Activated T-cell treated with anti-CD3 and anti-CD28 coated beads, Interleukin-2, amount 50 U/mL, for 24 hours (primary cell): ENCODE results near the gene ABCB10.
A peak's percentile ranks its signal among the peaks of the same experiment; 100 is the strongest.
"Not testable (repeated sequence)": the region's sequence is repeated elsewhere in the genome, so short reads cannot be mapped to it uniquely, and the experiment has no call there.

Experiments
- DNase-seq: peaks from one replicate; pipeline ENCODE4 v3.0.0-alpha.2; 2020
- H3K27ac Mint-ChIP-seq: 2 replicates; pipeline ENCODE4 v1.8.0; 2020; ENCODE audit warnings: mild to moderate bottlenecking, mixed read lengths
- H3K27me3 Mint-ChIP-seq: 2 replicates; pipeline ENCODE4 v1.8.0; 2020; ENCODE audit warnings: mixed read lengths
- H3K36me3 Mint-ChIP-seq: 2 replicates; pipeline ENCODE4 v1.8.0; 2020; ENCODE audit warnings: low read depth, mixed read lengths
- H3K4me1 Mint-ChIP-seq: 2 replicates; pipeline ENCODE4 v1.8.0; 2020; ENCODE audit warnings: low read depth, mixed read lengths
- H3K4me3 Mint-ChIP-seq: 2 replicates; pipeline ENCODE4 v1.8.0; 2020; ENCODE audit warnings: mild to moderate bottlenecking, moderate library complexity, mixed read lengths
- H3K9me3 Mint-ChIP-seq: 2 replicates; pipeline ENCODE4 v1.8.0; 2020; ENCODE audit warnings: mixed read lengths

Gene ABCB10

DNA sequence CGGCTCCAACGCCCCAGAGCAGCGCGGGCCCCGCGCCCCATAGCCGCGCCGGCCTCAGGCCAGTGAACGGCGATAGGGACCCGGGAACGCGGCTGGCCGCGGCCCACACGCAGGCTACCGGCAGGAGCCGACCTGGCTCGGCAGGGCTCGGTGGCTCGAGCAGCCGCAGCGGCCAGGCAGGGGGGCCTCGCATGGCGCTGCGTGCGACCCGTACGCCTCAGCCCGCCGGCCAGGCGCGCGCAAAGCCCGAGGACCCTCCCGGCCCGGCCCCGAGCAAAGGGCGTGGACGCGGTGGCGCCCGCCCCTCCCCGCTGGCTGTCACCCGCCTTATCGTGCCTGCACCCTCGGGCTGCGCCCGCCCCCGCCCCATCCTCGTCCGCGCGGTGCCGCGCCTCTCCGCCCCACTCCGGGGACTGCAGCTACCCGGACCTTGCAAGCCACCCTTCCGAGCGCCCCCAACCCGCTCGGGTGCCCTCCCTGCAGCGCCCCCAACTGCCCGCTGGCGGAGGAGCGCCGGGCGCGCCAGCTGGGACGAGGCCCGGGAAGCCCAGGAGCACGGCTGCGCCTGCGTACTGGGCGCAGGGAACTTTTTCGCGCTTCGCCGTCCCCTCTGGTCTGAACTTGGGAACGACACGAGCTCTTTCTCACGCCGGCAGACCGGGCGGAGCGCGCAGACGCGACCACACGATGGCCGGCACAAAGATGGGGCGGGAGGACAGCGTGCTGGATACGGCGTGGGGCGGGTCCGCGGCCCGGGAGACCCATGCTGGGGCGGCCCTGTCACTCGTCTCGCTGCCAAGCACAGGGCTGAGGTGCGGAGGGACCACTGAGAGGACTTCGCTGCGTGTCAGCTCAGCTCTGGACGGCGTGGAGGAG lies at the start of gene ABCB10:
TSS of gene ABCB10 (minus strand) at position 248 of the 876 bp plus-strand sequence. CDS start at position 193, 55 bp downstream.
- H3K27ac Mint-ChIP-seq: peak within 1 kb of the TSS; percentile 93
- H3K9me3 Mint-ChIP-seq: no peaks in the 10 kb centered on the region
- H3K36me3 Mint-ChIP-seq: peaks cover 28% of the 10 kb centered on the region
- DNase-seq: peak; percentile 96
- H3K27me3 Mint-ChIP-seq: no peaks in the 10 kb centered on the region
- H3K4me3 Mint-ChIP-seq: peak within 1 kb of the TSS; percentile 90
- H3K4me1 Mint-ChIP-seq: peaks cover 41% of the 10 kb centered on the region

GRCh38 chr1:229607370-229607769 lies 48.9 kb upstream of the ABCB10 start:
- peak overlapping the region; percentile 2 for H3K27ac Mint-ChIP-seq

GRCh38 chr1:229603371-229604005 lies 45.0 kb upstream of the ABCB10 start:
- Mint-ChIP-seq H3K4me3 (no peak overlapping the region), H3K4me1 (peaks cover 24% of the 10 kb centered on the region), H3K27me3 (no peaks in the 10 kb centered on the region), H3K36me3 (peaks cover 91% of the 10 kb centered on the region), H3K27ac (no peak overlapping the region), H3K9me3 (no peaks in the 10 kb centered on the region)
- DNase-seq: no peak

More at GRCh38 chr1:229607370-229607769, 48.9 kb upstream of the ABCB10 start:
- no peaks in the 10 kb centered on the region for H3K27me3 Mint-ChIP-seq
- peaks cover 11% of the 10 kb centered on the region for H3K4me1 Mint-ChIP-seq
- no peak overlapping the region for H3K4me3 Mint-ChIP-seq
- peaks cover 96% of the 10 kb centered on the region for H3K36me3 Mint-ChIP-seq
- no peaks in the 10 kb centered on the region for H3K9me3 Mint-ChIP-seq
- no peak for DNase-seq

DNA sequence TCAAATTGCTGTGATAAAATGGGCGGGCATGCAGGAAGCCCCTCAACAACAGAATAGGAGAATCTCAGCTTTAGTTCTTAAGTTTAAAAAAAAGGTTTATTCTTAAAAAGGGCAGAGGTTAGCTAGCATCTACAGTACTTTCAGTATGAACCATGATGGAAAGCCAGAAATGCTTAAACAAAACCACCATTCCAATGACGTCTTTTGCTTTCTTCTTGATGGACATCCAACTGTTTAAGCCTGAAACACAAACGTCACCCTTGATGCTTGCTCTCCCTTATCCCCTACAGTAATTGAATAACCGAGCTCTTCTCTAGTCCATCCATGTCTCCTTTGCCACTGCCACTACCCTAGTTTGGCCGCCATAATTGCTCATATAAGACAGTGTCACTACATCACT lies 41.7 kb upstream of the ABCB10 start:
- DNase-seq: no peak
- Mint-ChIP-seq H3K27ac (no peak overlapping the region), H3K27me3 (no peaks in the 10 kb centered on the region), H3K36me3 (peaks cover 82% of the 10 kb centered on the region), H3K4me3 (no peak overlapping the region), H3K4me1 (peaks cover 31% of the 10 kb centered on the region), H3K9me3 (no peaks in the 10 kb centered on the region)

- Mint-ChIP-seq H3K27me3 (no peaks in the 10 kb centered on the region), H3K27ac (no peak overlapping the region), H3K9me3 (no peaks in the 10 kb centered on the region), H3K4me1 (peaks cover 31% of the 10 kb centered on the region), H3K4me3 (no peak overlapping the region), H3K36me3 (peaks cover 84% of the 10 kb centered on the region)
- DNase-seq: no peak
Measured at GRCh38 chr1:229599218-229599954, 40.9 kb upstream of the ABCB10 start.

GRCh38 chr1:229597877-229598276 lies 39.4 kb upstream of the ABCB10 start:
- H3K9me3 Mint-ChIP-seq: no peaks in the 10 kb centered on the region
- H3K4me3 Mint-ChIP-seq: no peak overlapping the region
- H3K36me3 Mint-ChIP-seq: peaks cover 85% of the 10 kb centered on the region
- H3K27me3 Mint-ChIP-seq: no peaks in the 10 kb centered on the region
- no peak overlapping the region for H3K27ac Mint-ChIP-seq
- peaks cover 31% of the 10 kb centered on the region for H3K4me1 Mint-ChIP-seq
- no peak for DNase-seq

DNA sequence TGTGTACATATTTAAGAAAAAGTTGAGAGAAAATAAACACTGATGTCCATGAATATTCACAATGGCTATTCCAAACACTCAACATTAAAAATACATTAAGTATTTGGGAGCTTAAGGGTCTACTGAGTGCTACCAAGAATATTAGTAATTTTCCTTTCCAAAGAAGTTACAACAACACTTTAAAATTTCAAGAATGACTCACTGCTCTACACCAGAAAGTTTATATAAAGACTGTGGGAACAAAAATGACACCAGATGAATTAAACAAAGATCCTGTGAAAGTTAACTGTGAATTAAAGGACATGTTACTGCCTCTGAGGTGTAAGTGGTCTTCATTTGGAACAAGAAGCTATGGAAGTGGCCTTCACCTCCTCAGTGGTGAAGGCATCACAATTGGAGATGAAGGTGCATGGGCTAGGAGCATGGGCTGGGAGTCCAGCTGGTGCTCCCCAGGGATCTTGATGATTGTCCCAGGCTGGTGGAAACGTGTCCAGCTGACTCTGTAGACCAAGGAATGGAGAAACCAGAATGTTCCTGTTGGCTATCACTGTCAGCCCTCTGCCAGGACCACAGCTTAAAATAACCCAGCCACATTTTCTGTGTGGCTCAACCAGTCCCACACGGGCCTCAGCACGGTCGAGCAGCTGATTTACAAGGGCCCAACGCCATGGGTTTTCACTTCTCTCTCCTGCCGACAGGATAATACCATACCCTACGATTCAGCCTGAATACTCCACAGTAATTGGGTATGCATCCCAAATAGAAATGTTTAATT lies 38.6 kb upstream of the ABCB10 start:
- Mint-ChIP-seq H3K4me1 (peaks cover 31% of the 10 kb centered on the region), H3K27ac (peak overlapping the region; percentile 70), H3K27me3 (no peaks in the 10 kb centered on the region), H3K4me3 (no peak overlapping the region), H3K36me3 (peaks cover 83% of the 10 kb centered on the region), H3K9me3 (no peaks in the 10 kb centered on the region)
- DNase-seq: no peak

- Mint-ChIP-seq H3K4me1 (peaks cover 28% of the 10 kb centered on the region), H3K36me3 (peaks cover 78% of the 10 kb centered on the region)
- H3K27me3 Mint-ChIP-seq, H3K27ac Mint-ChIP-seq, H3K9me3 Mint-ChIP-seq, H3K4me3 Mint-ChIP-seq, DNase-seq: not testable (repeated sequence)
Measured at GRCh38 chr1:229595876-229596275, 37.4 kb upstream of the ABCB10 start.

GRCh38 chr1:229594227-229595008 lies 35.9 kb upstream of the ABCB10 start:
- no peaks in the 10 kb centered on the region for H3K27me3 Mint-ChIP-seq

GRCh38 chr1:229593800-229594199 lies 35.3 kb upstream of the ABCB10 start:
- Mint-ChIP-seq H3K27me3 (no peaks in the 10 kb centered on the region), H3K4me3 (no peak overlapping the region), H3K9me3 (no peaks in the 10 kb centered on the region), H3K4me1 (peaks cover 18% of the 10 kb centered on the region), H3K27ac (no peak overlapping the region), H3K36me3 (peaks cover 64% of the 10 kb centered on the region)
- no peak for DNase-seq

More at GRCh38 chr1:229594227-229595008, 35.9 kb upstream of the ABCB10 start:
- Mint-ChIP-seq H3K4me3 (no peak overlapping the region), H3K36me3 (peaks cover 69% of the 10 kb centered on the region), H3K4me1 (peaks cover 22% of the 10 kb centered on the region), H3K9me3 (no peaks in the 10 kb centered on the region), H3K27ac (peak overlapping the region; percentile 10)
- DNase-seq: no peak

GRCh38 chr1:229590119-229590518 lies 31.6 kb upstream of the ABCB10 start:
- Mint-ChIP-seq H3K27ac (no peak overlapping the region), H3K4me1 (no peaks in the 10 kb centered on the region), H3K4me3 (no peak overlapping the region), H3K36me3 (peaks cover 38% of the 10 kb centered on the region), H3K9me3 (no peaks in the 10 kb centered on the region), H3K27me3 (no peaks in the 10 kb centered on the region)
- DNase-seq: no peak

DNA sequence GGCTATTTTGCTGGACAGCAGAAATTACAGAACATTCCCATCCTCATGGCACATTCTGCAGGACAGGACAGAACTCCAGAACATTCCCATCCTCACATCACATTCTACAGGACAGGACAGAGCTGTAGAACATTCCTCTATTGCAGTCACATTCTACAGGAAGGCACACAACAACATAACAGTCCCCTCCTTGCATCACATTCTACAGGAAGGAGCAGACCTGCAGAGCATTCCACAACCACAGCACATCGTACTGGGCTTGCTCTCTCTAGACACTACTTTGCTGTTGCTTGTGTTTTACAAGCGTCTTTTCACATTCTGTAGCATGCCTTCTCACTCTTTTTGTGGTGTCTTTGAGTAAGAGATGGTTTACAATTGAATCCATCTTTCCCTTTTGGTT lies 26.8 kb upstream of the ABCB10 start:
- H3K4me1 Mint-ChIP-seq: no peaks in the 10 kb centered on the region
- H3K27me3 Mint-ChIP-seq: no peaks in the 10 kb centered on the region
- no peak overlapping the region for H3K4me3 Mint-ChIP-seq
- DNase-seq: no peak
- no peaks in the 10 kb centered on the region for H3K9me3 Mint-ChIP-seq
- H3K27ac Mint-ChIP-seq: no peak overlapping the region
- H3K36me3 Mint-ChIP-seq: peaks cover 3% of the 10 kb centered on the region

GRCh38 chr1:229582715-229583114 lies 24.2 kb upstream of the ABCB10 start:
- no peaks in the 10 kb centered on the region for H3K4me1 Mint-ChIP-seq
- DNase-seq: no peak
- no peaks in the 10 kb centered on the region for H3K9me3 Mint-ChIP-seq
- peaks cover 2% of the 10 kb centered on the region for H3K27me3 Mint-ChIP-seq
- no peaks in the 10 kb centered on the region for H3K36me3 Mint-ChIP-seq
- H3K4me3 Mint-ChIP-seq: no peak overlapping the region
- H3K27ac Mint-ChIP-seq: no peak overlapping the region
